Activated naive CD4-positive, alpha-beta T cell treated with anti-CD3 and anti-CD28 coated beads for 36 hours (primary cell): Measurements from ENCODE around the gene RERE. TPM values are rescaled to one million over a fixed set of nuclear protein-coding genes. Genes with fewer than 3 reads are reported as not detected.

Experiments
- CTCF ChIA-PET: fragments of 350-600 bp; sonication (Branson Sonifier 250); formaldehyde crosslinking; loops from one replicate; lab custom pipeline; 2021; ENCODE audit warnings: antibody characterized with exemption; lab: Charles Lee
- DNase-seq: peaks from one replicate; pipeline ENCODE4 v3.0.0-alpha.2; 2020
- H3K27ac Mint-ChIP-seq: one replicate; pipeline ENCODE4 v1.8.0; 2021; ENCODE audit warnings: mild to moderate bottlenecking, mixed read lengths
- H3K27me3 Mint-ChIP-seq: one replicate; pipeline ENCODE4 v1.8.0; 2021; ENCODE audit warnings: low read depth, mixed read lengths
- H3K36me3 Mint-ChIP-seq: one replicate; pipeline ENCODE4 v1.8.0; 2021; ENCODE audit warnings: low read depth, mixed read lengths
- H3K4me1 Mint-ChIP-seq: one replicate; pipeline ENCODE4 v1.8.0; 2021; ENCODE audit warnings: low read depth, mixed read lengths
- H3K4me3 Mint-ChIP-seq: one replicate; pipeline ENCODE4 v1.8.0; 2021; ENCODE audit warnings: mild to moderate bottlenecking, moderate library complexity, mixed read lengths
- H3K9me3 Mint-ChIP-seq: one replicate; pipeline ENCODE4 v1.8.0; 2021; ENCODE audit warnings: mixed read lengths
- intact Hi-C: fragments of 100-400 bp; cut with micrococcal nuclease; formaldehyde crosslinking; loops from one replicate; pipeline ENCODE4 v1.15.1; 2023
- total RNA-seq, 2 experiments: library from RNA; stranded (reverse); gene quantifications; one replicate each; pipeline ENCODE4 v1.2.3, GENCODE V29; 2021

Gene RERE
- total RNA-seq, 2 experiments from 2014 or later: 46.4 to 47.6 TPM

DNA sequence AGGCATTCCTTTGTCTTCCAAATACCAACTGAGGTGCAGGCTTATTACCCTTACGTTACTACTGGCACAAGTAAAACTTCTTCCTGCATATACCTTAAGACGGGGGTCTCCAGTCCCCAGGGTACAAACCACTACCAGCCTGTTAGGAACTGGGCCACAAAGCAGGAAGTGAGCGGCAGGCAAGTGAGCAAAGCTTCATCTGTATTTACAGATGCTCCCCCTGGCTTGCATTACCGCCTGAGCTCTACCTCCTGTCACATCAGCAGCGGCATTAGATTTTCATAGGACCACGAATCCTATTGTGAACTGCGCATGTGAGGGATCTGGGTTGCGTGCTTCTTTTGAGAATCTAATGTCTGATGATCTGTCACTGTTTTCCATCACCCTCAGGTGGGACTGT lies 386.4 kb downstream of the RERE start:
- Mint-ChIP-seq H3K27me3 (no peaks in the 10 kb centered on the region), H3K4me3 (no peak overlapping the region), H3K27ac (peak overlapping the region; percentile 79), H3K36me3 (no peaks in the 10 kb centered on the region), H3K9me3 (no peaks in the 10 kb centered on the region), H3K4me1 (peaks cover 54% of the 10 kb centered on the region)
- intact Hi-C loops: no loop called here
- CTCF ChIA-PET: interaction anchor here (0.7 to 1.9 kb wide), 6 partner anchors 10 to 229 kb away, joined by 3 to 8 read pairs (median 4); no protein-coding TSS in a partner anchor
- peak; percentile 69 for DNase-seq

DNA sequence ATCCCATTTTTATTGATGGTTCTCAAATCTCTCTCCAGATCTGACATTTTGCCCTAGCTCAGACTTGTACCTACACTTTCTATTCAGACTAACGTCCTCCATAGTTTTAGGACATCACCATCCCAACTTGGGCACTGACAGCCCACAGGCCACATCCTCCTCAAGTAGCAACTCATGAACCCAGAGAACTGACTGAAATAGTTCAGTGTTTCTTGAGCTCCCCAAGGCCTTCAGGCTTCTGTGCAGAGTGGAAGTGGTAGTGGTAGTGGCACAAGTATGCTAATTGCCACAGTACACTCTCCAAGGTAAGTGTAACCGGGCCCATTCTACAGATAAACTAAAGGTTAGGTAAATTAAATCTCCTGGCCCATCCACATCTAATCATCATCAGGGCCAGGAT lies 387.0 kb downstream of the RERE start:
- no peaks in the 10 kb centered on the region for H3K36me3 Mint-ChIP-seq
- H3K4me3 Mint-ChIP-seq: no peak overlapping the region
- H3K27me3 Mint-ChIP-seq: no peaks in the 10 kb centered on the region
- DNase-seq: peak; percentile 33
- peaks cover 58% of the 10 kb centered on the region for H3K4me1 Mint-ChIP-seq
- intact Hi-C loops: no loop called here
- H3K27ac Mint-ChIP-seq: peak overlapping the region; percentile 79
- H3K9me3 Mint-ChIP-seq: no peaks in the 10 kb centered on the region
- CTCF ChIA-PET: interaction anchor here (1.0 to 1.9 kb wide), 5 partner anchors 10 to 123 kb away, joined by 3 to 8 read pairs (median 4); no protein-coding TSS in a partner anchor

DNA sequence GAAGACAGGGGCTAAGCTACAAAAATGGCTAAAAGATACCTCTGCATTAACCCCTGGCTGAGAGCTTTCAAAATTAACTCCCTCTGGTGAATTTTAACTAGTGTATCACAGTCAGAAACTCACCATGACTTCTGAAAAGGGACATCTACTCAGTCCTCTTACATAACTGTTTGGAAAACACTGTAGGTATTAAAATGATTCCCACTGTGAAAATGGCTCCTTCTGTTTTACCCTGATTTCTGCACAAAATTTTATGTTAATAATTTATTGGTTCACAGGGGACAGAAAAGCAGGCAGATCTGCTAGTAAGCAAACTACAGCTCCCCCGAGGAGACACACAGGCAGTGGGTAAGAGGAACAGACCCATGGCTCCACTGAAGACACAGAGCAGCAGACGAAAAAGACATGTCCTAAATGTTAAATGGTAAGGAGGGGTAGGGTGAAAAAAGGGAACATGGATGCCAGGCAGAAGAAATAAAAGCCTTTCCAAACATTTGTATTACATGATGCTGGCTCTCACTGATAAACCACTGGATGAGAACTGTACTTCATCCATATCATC lies 387.8 kb downstream of the RERE start:
- CTCF ChIA-PET: interaction anchor here (1.1 to 1.9 kb wide), 2 partner anchors 11 to 123 kb away, joined by 3 to 8 read pairs; no protein-coding TSS in a partner anchor
- no peaks in the 10 kb centered on the region for H3K27me3 Mint-ChIP-seq
- no peak for DNase-seq
- H3K4me3 Mint-ChIP-seq: no peak overlapping the region
- intact Hi-C loops: no loop called here
- no peak overlapping the region for H3K27ac Mint-ChIP-seq
- peaks cover 66% of the 10 kb centered on the region for H3K4me1 Mint-ChIP-seq
- no peaks in the 10 kb centered on the region for H3K9me3 Mint-ChIP-seq
- no peaks in the 10 kb centered on the region for H3K36me3 Mint-ChIP-seq

DNA sequence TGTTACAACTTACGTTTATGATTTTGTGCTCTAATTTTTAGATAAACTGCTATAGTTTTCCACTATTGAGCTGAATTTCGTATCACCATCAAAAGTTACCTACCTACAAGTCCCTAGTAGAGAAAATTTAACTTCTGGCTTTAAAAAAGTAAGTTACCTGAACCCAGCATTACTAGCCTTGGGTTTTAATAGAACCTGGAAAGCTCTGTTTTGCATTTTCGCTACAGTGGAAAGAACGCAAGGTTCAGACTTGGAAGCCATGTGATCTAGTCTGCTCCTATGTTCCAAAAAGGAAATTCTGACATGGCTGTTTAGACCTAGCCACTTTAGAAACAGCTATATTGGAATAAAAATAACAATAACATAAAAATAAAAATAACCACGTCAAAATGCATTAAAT lies 389.0 kb downstream of the RERE start:
- Mint-ChIP-seq H3K36me3 (no peaks in the 10 kb centered on the region), H3K4me1 (peaks cover 72% of the 10 kb centered on the region), H3K4me3 (no peak overlapping the region), H3K9me3 (no peaks in the 10 kb centered on the region), H3K27me3 (no peaks in the 10 kb centered on the region), H3K27ac (no peak overlapping the region)
- intact Hi-C loops: no loop called here
- CTCF ChIA-PET: interaction anchor here (0.7 to 1.1 kb wide), 2 partner anchors 25 to 35 kb away, joined by 3 to 5 read pairs; no protein-coding TSS in a partner anchor
- DNase-seq: no peak

DNA sequence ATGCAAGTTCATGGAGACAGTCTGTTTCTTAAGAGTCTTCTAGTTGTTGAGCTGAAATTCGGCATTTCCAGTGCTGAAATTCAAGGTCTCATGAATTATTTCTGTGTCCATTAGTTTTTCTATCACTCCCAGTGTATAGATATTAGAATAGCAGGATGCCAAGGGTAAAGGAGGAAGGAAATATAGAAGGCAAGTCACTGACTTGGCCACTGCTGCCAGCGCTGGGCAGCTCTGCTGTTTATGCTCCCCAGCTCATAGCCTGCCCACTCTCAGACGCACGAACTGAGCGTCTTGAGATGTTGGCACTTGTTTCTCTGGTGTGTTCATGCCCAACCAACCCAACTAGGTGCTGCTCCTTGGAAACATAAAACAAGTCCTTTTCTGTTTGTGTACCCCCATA lies 389.5 kb downstream of the RERE start:
- CTCF ChIA-PET: interaction anchor here (0.7 to 1.1 kb wide), 3 partner anchors 26 to 296 kb away, joined by 3 to 5 read pairs (median 4); no protein-coding TSS in a partner anchor
- H3K36me3 Mint-ChIP-seq: no peaks in the 10 kb centered on the region
- no peaks in the 10 kb centered on the region for H3K27me3 Mint-ChIP-seq
- H3K9me3 Mint-ChIP-seq: no peaks in the 10 kb centered on the region
- DNase-seq: no peak
- H3K4me1 Mint-ChIP-seq: peaks cover 72% of the 10 kb centered on the region
- intact Hi-C loops: no loop called here
- H3K4me3 Mint-ChIP-seq: no peak overlapping the region
- no peak overlapping the region for H3K27ac Mint-ChIP-seq

DNA sequence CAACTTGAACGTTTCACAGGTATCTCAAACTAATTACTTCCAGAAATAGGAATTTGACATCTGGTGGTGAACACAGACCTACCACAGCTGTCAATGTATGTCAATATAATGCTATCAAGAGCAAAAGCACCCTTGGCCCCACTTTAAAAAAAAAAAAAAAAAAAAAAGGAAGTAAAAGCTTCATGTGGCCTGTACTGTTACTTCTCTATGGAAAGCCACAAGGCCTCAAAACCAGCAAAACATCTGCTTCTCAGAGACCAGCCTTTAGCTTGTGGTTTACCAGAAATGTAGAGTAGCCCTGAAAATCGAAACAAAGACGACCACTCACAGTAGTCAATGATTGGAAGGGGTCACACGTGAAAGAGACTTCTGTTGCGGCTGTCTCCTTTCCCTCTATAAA lies 389.9 kb downstream of the RERE start:
- Mint-ChIP-seq H3K36me3 (no peaks in the 10 kb centered on the region), H3K9me3 (no peaks in the 10 kb centered on the region), H3K27ac (peak overlapping the region; percentile 15), H3K4me3 (no peak overlapping the region), H3K4me1 (peaks cover 71% of the 10 kb centered on the region), H3K27me3 (no peaks in the 10 kb centered on the region)
- CTCF ChIA-PET: interaction anchor here (0.7 to 1.1 kb wide), 2 partner anchors 26 to 296 kb away, joined by 3 to 4 read pairs; no protein-coding TSS in a partner anchor
- intact Hi-C loops: no loop called here
- no peak for DNase-seq

DNA sequence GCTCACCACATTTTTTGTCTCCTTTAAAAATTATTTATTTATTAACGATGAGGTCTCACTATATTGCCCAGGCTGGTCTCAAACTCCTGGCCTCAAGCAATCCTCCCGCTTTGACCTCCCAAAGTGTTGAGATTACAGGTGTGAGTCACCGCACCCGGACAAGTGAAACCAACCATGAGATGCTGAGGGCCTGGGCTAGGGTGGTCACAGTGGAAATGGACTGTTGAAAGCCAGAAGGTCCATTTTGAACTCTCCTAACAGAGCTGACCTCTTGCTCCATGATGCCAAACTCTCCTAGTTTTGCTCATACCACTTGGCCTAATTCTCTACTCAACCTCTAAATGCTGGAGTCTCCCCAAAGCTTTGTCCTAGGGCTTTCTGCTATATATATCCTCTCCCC lies 390.4 kb downstream of the RERE start:
- H3K9me3 Mint-ChIP-seq: no peaks in the 10 kb centered on the region
- H3K4me3 Mint-ChIP-seq: no peak overlapping the region
- intact Hi-C loops: no loop called here
- CTCF ChIA-PET: interaction anchor here (0.7 kb wide), 1 partner anchor 297 kb away, joined by 4 read pairs; no protein-coding TSS in a partner anchor
- no peak for DNase-seq
- H3K27ac Mint-ChIP-seq: peak overlapping the region; percentile 15
- no peaks in the 10 kb centered on the region for H3K27me3 Mint-ChIP-seq
- peaks cover 67% of the 10 kb centered on the region for H3K4me1 Mint-ChIP-seq
- no peaks in the 10 kb centered on the region for H3K36me3 Mint-ChIP-seq

DNA sequence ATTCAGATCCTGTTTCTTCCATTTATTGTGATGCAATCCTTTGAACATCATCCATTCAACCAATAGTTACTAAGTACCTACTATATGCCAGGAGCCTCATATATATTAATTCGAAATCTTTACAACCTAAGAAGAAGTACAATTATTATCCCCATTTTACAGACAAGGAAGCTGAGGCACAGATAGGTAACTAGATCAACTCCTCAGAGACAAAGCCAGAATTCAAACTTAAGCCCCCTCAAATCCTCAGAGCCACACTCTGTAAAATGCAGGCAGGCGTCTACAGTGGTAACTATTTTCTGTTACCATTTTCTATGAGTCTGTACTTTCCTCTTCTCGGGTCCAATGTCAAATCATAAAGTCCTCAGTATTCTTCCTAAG lies 391.7 kb downstream of the RERE start:
- no peaks in the 10 kb centered on the region for H3K9me3 Mint-ChIP-seq
- no peaks in the 10 kb centered on the region for H3K36me3 Mint-ChIP-seq
- no peaks in the 10 kb centered on the region for H3K27me3 Mint-ChIP-seq
- DNase-seq: no peak
- H3K4me3 Mint-ChIP-seq: no peak overlapping the region
- intact Hi-C loops: loop anchor here (1.0 to 2.0 kb wide), 4 partner anchors 17 to 277 kb away; no protein-coding TSS in a partner anchor
- CTCF ChIA-PET: no interaction called here
- no peak overlapping the region for H3K27ac Mint-ChIP-seq
- peaks cover 55% of the 10 kb centered on the region for H3K4me1 Mint-ChIP-seq

DNA sequence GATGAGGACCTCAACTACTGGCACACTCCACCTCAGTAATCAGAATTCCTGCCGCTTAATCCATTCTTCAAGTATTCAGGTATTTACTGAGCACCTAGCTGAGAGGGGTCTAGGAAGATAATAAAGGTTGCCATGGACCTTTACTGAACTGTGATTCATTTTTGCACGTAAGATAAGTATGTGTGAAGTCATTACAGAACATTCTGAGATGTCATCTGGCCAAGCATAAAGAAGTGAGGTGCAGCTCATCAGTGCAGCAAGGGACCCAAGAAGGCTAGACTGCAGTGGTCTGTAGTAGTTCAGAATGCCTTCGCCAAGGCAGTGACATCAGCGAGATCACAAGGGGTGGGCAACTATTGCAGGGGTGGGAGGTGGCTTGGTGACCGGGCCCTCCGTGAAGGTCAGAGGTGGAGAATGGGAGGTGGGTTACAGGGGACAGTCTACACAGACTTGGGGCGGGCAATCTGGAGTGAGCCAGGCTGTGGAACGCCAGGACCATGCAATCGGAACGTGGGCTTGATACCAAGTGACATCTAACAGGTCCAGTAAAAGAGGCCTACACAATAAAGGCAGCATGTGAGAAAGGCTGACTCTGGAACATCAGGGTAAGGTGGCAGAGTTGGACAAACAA lies 392.2 kb downstream of the RERE start:
- Mint-ChIP-seq H3K9me3 (no peaks in the 10 kb centered on the region), H3K4me1 (peaks cover 50% of the 10 kb centered on the region), H3K4me3 (no peak overlapping the region), H3K27me3 (no peaks in the 10 kb centered on the region), H3K36me3 (no peaks in the 10 kb centered on the region), H3K27ac (peak overlapping the region; percentile 97)
- intact Hi-C loops: loop anchor here (1.0 to 2.0 kb wide), 4 partner anchors 16 to 278 kb away; no protein-coding TSS in a partner anchor
- DNase-seq: no peak
- CTCF ChIA-PET: interaction anchor here (0.9 to 1.5 kb wide), 2 partner anchors 29 to 301 kb away, joined by 3 to 4 read pairs; no protein-coding TSS in a partner anchor

DNA sequence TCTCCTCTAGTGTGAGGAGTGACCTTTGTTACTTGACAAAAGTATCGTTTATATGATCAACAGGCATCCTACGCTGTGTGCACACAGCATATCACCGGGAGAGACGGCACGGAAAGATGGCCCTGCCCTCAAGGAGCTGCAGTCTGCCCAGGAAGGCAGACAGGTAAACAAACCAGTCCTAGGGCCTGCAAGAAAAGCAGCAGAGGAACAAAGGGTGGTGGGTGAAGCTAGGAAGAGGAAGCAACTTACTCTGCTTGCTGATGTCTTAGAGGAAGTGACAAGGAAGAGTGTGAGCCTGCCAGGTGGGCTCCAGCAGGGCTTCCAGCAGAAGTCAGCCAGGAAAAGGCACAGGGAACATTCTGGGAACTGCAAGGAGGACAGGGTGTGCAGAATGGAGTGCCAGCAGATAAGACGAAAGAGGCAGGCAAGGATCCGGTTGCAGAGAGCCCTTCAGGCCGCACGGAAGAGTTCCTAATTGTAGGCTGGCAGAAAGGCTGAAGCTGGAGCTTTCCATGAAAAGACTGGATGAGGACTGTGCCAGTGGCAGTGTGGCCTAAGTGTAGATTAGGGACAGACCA lies 392.8 kb downstream of the RERE start:
- Mint-ChIP-seq H3K9me3 (no peaks in the 10 kb centered on the region), H3K27ac (peak overlapping the region; percentile 97), H3K27me3 (no peaks in the 10 kb centered on the region), H3K4me1 (peaks cover 44% of the 10 kb centered on the region), H3K36me3 (no peaks in the 10 kb centered on the region), H3K4me3 (peak overlapping the region; percentile 85)
- CTCF ChIA-PET: interaction anchor here (0.9 to 1.5 kb wide), 2 partner anchors 29 to 302 kb away, joined by 3 to 4 read pairs; no protein-coding TSS in a partner anchor
- intact Hi-C loops: loop anchor here (1.0 to 5.0 kb wide), 7 partner anchors 16 to 453 kb away; partner anchors contain the start of gene ENO1
- peak; percentile 66 for DNase-seq

DNA sequence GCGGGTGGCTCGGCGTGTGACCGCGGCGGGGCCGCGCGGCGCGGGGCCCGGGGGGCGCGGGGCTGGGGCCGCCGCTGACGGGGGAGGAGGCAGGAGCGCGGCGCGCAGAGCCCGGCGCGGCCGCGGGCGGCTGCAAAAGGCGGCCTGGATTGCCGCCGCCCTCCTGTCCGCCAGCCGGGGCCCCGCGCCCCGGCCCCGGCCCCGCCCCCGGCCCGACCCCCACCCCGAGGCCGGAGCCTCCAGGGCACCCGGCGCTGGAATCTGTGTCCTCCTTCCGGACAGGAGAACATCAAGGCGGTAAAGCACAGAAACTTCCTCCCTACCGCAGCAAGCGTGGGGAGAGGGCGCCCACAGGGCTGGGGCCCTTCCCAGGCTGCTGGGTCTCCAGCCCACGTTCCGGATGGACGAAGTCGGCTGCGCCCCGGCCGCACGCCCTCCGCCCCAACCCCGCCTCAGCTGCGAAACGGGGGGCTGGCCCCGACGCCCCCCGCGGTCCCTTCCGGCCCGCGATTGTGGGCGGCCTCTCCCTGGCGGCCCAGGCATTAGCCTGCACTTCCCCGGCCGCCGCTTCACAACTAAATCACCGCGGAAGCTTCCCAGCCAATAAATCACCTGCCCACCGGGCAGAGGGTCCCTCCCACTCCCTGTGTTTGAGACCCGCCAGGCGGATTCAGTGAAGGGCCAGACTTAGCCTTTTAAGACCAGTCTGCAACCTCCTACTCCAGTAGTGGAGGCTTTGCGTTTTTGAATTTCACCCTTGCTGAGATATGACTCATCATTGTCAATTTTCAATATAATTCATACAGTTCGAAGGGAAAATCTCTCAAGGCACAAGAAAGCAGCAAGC lies 393.5 kb downstream of the RERE start:
- Mint-ChIP-seq H3K9me3 (no peaks in the 10 kb centered on the region), H3K27me3 (no peaks in the 10 kb centered on the region), H3K4me1 (peaks cover 39% of the 10 kb centered on the region), H3K36me3 (no peaks in the 10 kb centered on the region), H3K4me3 (peak overlapping the region; percentile 85), H3K27ac (peak overlapping the region; percentile 97)
- CTCF ChIA-PET: interaction anchor here (0.9 to 4.5 kb wide), 3 partner anchors 14 to 303 kb away, joined by 3 to 39 read pairs (median 4); no protein-coding TSS in a partner anchor
- DNase-seq: peak; percentile 62
- intact Hi-C loops: loop anchor here (1.0 to 5.0 kb wide), 6 partner anchors 15 to 453 kb away; partner anchors contain the start of gene ENO1
